NB4 (cell line): ENCODE measurements around the gene KSR1.

Experiments
- DNase-seq: peaks from one replicate; pipeline ENCODE4 v3.0.0; 2010; ENCODE audit warnings: low read depth
- H3K4me3 ChIP-seq: one replicate; pipeline ENCODE4 v1.5.1; 2011; ENCODE audit warnings: mild to moderate bottlenecking, low read depth, low read length, moderate library complexity
- MYC ChIP-seq: IDR thresholded peaks from 2 replicates; pipeline ENCODE4 v1.6.1; 2011; ENCODE audit warnings: low read depth, low read length
- POLR2A ChIP-seq: IDR thresholded peaks from 2 replicates; pipeline ENCODE4 v1.6.1; 2011; ENCODE audit warnings: mild to moderate bottlenecking; ENCODE audit not compliant: insufficient read length; ENCODE audit errors: extremely low read depth
- TF ChIP-seq, protein P1 (sequence below): IDR thresholded peaks from 2 replicates; pipeline ENCODE4 v1.6.1; 2011; ENCODE audit warnings: low read depth, low read length
- TF ChIP-seq, protein P2 (sequence below): IDR thresholded peaks from one replicate; pipeline ENCODE4 v1.5.1; 2012; ENCODE audit warnings: low read depth, low read length

The KSR1 gene

DNA sequence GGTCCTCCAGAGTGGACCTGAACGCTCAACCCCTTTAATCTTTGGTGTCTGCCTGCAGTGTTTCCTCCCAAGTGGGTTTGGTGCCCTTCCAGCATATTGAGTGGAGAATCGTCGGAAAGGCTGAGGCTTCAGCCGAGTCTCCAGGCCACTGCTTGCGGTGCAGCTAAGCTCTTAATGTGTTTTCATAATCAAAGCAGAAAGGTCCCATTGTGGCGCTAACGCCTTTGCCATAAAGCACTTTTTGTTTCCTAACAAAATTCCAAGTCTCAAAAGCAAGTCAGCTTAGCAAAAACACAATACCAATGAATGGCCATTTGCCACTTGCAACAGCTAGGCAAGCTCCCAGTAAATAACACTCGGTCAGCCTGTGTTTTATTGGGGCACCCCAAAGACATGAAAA, 57.6 kb downstream of the KSR1 start:
- no peak for TF ChIP-seq POLR2A
- TF ChIP-seq, protein P1, sequence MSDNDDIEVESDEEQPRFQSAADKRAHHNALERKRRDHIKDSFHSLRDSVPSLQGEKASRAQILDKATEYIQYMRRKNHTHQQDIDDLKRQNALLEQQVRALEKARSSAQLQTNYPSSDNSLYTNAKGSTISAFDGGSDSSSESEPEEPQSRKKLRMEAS, result no peak
- no peak for TF ChIP-seq MYC

DNA sequence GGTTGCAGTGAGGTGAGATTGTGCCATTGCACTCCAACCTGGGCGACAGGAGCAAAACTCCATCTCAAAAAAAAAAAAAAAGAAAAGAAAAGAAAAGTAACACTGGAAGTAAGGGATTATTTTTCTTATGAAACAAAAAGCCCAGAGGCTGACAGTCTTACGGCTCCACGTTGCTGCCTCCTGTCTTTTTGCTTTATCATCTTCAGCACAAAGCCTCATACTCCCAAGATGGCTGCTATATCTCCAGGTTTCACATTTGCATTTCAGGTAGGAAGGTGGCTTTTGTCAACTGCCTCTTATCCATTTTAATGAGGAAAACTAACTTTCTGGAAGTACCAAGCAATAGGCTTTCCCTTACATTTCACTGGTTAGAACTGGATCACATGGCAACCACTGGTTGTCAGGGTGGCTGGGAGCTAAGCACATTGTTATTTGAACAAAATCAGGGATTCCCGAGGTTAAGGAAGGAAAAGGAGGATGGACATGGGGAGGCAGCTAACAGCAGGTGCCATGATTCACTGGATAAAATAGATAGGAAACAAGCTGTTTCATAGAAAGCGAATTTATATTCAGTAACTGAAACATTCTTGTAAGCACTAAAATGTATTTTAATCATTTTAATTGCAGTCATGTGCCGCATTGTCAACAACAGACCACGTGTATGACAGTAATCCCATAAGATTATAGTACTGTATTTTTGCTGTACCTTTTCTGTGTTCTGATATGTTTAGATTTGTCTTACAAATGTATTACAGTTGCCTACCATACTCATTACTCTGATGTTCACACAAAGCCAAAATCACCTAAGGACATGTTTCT, 58.6 kb downstream of the KSR1 start:
- no peak for DNase-seq
- H3K4me3 ChIP-seq, result no peak overlapping the region
- TF ChIP-seq, protein P1, result no peak
- TF ChIP-seq, protein P2, sequence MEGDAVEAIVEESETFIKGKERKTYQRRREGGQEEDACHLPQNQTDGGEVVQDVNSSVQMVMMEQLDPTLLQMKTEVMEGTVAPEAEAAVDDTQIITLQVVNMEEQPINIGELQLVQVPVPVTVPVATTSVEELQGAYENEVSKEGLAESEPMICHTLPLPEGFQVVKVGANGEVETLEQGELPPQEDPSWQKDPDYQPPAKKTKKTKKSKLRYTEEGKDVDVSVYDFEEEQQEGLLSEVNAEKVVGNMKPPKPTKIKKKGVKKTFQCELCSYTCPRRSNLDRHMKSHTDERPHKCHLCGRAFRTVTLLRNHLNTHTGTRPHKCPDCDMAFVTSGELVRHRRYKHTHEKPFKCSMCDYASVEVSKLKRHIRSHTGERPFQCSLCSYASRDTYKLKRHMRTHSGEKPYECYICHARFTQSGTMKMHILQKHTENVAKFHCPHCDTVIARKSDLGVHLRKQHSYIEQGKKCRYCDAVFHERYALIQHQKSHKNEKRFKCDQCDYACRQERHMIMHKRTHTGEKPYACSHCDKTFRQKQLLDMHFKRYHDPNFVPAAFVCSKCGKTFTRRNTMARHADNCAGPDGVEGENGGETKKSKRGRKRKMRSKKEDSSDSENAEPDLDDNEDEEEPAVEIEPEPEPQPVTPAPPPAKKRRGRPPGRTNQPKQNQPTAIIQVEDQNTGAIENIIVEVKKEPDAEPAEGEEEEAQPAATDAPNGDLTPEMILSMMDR, result no peak
- no peak for TF ChIP-seq POLR2A
- TF ChIP-seq MYC, result no peak

More for the DNA sequence above, 57.6 kb downstream of the KSR1 start:
- no peak overlapping the region for H3K4me3 ChIP-seq
- DNase-seq, result no peak

DNA sequence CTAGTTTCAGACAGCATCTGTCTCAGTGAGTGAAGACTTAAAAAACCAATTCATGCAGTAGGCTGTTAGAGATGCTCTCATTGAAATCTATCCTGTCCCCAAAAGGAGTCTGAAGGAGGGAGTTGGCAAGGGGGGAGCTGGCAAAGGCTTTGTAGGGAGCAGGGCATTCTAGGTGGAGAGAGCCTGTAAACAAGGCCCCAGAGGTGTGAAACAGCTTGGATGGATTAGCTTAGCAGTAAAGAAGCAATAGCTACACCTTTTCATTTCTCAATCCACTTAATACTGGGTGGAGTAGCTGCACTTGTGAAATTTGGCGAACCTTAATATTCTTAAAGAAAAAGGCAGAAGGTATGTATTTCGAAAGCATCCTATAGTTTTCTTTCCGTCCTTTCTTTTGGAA, 61.8 kb downstream of the KSR1 start:
- H3K4me3 ChIP-seq, result no peak overlapping the region
- no peak for TF ChIP-seq MYC
- TF ChIP-seq, protein P1, result no peak
- TF ChIP-seq POLR2A, result no peak
- TF ChIP-seq, protein P2, result no peak
- no peak for DNase-seq

DNA sequence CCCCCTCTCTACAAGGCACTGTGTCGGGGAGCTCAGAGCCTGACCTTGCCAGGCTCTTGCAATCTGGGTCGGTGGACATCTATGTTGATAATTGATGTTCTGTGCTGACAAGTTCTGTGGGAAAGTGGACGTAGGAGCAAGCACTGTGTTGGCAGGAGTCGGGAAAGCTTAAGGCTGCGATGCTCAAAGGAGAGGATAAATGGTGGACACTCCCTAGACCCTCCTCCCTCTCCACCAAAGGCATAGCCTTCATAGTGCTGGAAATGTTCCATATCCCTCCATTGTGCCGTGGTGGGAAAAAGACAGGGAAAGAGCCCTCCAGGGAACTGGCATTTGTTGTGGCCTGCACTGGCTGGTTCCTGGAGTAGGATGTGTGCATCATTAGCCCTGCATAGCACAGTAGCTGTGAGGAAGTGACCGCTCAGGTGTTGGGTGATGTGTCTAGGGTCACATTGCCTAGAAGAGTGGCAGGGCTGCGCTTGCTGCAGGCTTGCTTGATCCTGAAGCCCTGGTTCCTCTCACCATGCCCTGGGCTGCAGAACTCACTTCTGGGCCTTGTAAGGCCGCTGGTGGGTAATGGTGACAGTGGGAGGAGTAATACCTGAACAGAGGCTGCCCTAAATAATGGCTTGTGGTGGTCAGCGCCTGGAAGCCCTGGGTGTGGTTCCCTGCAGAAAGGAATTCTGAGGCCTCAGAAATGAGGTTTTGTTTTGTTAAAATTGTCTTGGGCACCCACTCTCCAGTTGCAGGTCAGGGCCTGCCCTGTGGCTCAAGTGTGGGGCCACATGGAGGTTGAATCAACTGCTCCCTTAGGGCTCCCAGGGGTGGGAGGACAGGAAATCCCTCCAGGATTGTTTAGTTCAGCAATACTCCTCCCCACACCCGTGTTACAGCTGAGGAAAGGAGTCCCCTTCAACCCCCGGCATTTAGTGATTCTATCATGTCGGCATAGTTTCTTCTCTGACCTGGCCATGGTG, 62.6 kb downstream of the KSR1 start:
- H3K4me3 ChIP-seq, result no peak overlapping the region
- TF ChIP-seq POLR2A, result no peak
- TF ChIP-seq, protein P2, result no peak
- no peak for TF ChIP-seq MYC
- TF ChIP-seq, protein P1, result no peak
- DNase-seq, result no peak

DNA sequence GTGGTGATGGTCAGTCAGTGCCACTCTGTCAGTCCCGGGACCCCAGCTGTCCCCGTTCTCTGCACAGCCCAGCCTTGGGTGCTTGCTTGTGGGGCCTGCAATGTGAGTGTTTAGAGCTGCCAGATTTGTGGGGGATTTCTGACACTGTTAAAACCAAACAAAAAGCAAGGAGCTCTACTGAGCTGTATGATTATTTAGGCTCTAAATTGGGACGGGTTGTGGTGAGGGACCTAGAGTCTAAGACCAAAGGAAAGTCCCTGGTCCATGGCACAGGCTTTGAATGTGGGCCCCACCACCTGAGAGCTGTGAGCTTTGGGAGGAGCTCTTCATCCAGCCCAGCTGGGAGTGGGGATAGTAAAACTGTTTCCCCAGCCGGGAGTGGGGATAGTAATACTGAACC, 63.3 kb downstream of the KSR1 start:
- H3K4me3 ChIP-seq, result no peak overlapping the region
- DNase-seq, result no peak
- no peak for TF ChIP-seq MYC
- TF ChIP-seq, protein P1, result no peak
- TF ChIP-seq, protein P2, result no peak
- no peak for TF ChIP-seq POLR2A

DNA sequence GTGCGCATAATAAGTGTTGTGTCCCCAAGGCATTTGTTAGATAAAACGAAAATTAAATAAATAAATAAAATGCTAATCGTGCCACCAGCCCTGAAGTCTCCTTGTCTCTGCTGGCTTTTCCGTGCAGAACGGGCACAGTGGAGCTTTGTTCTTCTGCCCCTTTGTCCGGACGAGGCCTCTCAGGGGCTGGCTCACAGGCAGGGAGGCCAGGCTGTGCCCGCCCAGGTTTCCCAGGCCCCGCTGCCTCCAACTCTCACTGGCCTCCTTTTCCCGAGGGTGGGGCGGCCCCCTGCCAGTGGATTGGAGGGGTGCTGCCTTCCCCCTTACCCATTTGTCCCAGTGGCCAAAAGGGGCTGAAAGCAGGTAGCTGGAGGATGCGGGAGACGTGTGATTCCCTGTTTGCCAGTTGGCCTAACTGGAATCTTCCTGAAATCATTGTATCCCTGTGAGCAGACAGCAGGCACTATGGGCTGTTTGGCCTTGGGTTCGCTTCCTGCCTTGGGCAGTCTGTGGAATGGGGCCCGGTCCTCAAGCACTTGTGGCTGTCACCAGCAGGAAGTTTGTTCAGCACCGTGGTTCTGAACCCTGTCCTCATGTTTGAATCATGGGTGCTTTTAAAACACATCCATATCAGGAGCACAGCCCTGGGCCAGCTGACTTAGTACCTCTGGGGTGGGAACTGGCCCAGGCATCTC, 64.4 kb downstream of the KSR1 start:
- no peak for DNase-seq
- TF ChIP-seq, protein P2, result no peak
- TF ChIP-seq MYC (no peak), POLR2A (no peak)
- TF ChIP-seq, protein P1, result no peak

More for the DNA sequence above, 64.4 kb downstream of the KSR1 start:
- no peak overlapping the region for H3K4me3 ChIP-seq
